NCI-H128 (cell line): ENCODE results near the gene FNDC8.
"Not testable (repeated sequence)": the region's sequence is repeated elsewhere in the genome, so short reads cannot be mapped to it uniquely, and the experiment has no call there.

Source experiments
- DNase-seq: peaks from one replicate; lab custom pipeline; 2025; ENCODE audit not compliant: unreplicated experiment; lab: John Stamatoyannopoulos, UW

FNDC8 gene

DNA sequence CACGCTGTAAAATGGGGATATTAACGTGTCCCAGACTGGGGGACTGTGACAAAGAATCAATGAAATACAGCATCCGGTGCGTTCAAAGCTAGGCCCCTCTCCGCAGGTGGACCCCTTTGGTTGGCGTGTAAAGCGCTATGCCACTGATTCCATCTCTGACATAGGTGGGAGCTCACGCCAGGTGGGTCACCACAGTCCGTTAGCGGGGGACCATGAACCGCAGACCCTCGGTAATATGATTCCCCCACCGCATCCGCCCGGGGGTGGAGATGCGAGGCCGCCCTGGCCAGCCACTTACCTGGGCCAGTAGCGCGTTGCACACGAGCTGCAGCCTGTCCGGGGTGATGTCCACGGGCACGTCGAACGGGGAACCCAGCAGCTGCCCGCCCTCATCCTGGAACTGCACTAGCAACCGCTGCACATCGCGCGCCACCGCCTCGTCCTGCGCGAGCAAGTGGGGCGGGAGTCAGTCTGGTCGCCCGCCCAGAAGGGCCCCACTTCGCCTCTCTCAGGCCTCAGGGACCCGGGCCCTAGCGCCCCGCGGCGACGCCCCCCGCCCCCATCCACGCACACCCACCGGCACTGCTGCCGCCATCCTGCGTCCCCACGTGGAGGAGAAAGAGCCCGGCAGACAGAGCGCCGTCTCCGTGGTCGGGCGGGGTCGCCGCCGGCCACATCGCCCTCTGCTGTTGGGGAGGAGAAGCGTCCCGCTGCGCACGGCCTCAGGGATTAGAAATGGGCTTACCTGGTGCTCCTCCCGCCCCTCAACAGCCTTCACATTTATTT is 20.5 kb downstream of the FNDC8 start, which contains the start of gene NLE1:
Gene NLE1, minus strand, starts transcription at position 623 of the 786 bp plus-strand sequence. Its CDS starts 28 bp downstream, at position 595.
- DNase-seq: peak; percentile 17

DNA sequence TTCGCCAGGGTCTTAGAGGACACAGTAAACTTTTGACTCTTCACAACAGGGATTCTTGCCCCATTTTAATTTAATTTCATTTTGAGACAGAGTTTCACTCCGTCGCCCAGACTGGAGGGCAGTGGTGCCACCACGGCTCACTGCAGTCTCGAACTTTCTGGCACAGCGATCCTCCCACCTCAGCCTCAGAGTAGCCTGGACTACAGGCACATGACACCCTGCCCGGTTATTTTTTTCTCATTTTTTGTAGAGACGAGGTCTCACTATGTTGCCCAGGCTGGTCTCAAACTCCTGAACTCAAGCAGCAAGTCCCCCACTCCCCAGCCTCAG is 21.0 kb downstream of the FNDC8 start:
- no peak for DNase-seq

DNA sequence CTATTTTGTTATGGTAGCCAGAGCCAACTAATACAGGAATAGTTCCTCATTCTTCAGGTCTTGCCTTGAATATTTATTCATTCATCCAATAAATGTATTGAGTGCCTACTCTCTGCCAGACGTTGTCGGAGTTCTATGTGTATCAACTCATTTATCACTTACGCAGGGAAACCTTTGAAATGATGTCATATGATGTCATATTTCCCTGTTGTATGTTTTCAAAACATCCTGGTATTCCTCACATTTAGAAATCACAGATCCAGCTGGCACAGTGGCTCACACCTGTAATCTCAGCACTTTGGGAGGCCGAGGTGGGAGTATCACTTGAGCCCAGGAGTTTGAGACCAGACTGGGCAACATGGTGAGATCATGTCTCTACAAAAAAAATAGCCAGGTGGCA is 23.4 kb downstream of the FNDC8 start:
- DNase-seq: no peak

DNA sequence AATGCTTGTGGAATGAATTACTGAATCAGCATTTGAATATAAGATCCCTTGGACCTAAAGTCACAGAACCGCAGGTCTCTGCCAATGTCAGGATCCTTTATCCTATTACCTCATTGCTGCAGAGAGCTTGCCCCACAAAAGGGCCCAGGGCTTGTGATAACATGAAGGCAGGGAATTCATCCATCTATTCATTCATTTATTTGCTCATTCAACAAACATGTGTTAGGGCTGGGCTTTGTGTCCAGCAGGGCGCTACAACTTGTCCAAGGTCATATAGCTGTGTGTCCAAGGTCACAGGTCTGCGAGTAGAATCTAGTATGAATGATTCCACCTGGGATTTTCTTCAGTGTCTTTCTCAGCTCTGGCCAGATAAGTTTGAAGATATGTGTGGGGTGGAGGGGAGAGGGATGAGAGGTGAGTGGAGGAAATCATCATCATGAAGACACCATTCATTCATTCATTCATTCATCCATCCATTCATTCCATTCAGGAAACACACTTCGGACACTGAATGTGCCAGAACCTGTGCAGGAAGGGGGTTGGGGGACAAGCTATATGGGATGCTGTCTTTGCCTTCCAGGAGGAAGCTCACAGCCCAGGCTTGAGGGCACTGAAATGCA is 24.9 kb downstream of the FNDC8 start:
- no peak for DNase-seq

DNA sequence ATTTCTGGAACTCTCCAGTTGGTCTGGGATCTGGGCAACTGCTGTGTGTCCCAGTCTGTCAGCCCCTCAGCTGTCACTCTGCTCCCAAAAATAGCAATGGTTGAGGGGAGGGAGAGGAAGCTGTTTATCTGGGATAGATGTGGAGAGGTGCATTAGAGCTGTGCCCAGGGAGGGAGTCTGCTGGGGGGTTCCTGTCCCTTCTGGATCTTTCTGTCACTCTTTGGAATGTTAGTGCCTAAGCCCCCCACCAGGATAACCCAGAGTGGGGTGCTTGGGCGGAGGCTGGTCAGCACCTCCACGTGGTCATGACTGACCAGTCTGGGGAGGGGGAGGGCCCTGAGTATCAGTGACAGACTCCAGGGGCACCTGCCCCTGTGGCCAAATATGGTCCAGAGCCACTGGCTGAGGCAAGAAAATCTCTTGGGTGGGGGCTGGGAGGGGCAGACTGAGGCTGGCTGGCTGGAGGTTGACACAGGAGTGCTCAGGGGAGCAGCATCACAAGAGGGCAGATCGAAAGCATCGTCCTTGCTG is 26.0 kb downstream of the FNDC8 start, which contains the start of gene UNC45B:
Gene UNC45B, plus strand, starts transcription at position 443 of the 531 bp plus-strand sequence. CDS start 447 bp downstream, outside the sequence.
- no peak for DNase-seq

DNA sequence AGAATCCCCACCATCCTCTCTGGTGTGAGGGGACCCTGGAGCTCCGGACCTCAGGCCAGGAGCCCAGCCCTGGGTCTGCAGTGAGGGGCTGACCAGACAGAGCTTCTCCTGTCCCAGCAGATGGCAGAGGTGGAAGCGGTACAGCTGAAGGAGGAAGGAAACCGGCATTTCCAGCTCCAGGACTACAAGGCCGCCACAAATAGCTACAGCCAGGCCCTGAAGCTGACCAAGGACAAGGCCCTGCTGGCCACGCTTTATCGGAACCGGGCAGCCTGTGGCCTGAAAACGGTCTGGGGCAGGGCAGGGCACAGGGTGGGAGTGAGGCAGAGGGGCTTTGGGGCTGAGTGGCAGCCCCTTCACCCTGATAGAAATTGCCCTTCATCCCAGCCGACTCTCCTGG is 26.7 kb downstream of the FNDC8 start:
- no peak for DNase-seq

DNA sequence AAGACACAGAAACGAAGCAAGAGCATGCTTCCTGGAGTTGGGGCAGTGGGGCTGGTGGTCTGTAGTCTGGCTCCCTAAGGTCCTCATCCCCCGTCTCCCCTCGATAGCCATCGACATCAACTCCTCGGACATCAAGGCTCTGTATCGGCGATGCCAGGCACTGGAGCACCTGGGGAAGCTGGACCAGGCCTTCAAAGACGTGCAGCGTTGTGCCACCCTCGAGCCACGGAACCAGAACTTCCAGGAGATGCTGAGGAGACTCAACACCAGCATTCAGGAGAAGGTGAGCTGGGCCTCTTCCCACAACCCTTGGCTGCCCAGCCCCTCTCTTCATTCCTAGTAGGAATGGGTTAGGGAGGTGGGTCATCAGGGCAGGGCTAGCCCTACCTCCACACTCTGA is 28.5 kb downstream of the FNDC8 start:
- DNase-seq: no peak

DNA sequence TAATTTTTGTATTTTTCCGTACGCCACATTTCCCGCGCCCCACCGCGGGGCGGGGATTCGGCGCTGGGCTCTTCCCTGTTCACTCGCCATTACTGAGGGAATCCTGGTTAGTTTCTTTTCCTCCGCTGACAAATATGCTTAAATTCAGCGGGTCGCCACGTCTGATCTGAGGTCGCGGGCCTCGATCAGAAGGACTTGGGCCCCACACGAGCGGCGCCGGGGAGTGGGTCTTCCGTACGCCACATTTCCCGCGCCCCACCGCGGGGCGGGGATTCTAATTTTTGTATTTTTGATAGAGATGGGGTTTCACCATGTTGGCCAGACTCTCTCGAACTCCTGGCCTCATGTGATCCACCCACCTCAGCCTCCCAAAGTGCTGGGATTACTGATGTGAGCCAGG is 29.7 kb downstream of the FNDC8 start:
- not testable (repeated sequence) for DNase-seq

DNA sequence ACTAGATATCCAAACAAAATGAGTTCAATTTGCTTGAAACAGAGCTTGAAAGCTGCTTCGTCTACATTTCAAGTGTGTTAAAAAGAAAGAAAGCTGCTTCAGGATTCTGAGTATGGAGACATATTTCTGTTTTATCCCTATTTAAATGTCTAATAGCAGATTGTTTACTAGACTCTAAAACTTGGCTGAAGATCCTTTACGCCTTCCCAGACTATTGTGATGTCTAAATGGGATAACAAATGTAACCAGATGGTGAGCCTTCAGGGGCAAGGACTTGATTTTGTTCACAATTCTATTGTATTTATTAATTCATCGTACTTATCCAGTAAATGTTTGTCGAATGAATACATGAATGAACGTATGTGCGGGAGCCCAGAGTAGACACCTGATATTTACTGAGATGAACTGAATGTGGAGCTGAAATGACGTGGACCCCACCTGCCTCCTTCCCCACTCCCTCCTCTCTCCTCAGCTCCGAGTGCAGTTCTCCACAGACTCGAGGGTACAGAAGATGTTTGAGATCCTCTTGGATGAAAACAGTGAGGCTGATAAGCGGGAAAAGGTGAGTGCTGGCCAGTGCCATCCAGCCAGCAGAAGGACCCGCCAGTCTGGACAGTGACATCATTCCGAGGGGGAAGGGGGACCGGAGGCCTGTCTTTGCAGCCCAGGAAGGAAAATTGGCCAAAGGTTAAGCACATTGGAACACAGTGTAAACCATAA is 31.2 kb downstream of the FNDC8 start:
- DNase-seq: no peak

DNA sequence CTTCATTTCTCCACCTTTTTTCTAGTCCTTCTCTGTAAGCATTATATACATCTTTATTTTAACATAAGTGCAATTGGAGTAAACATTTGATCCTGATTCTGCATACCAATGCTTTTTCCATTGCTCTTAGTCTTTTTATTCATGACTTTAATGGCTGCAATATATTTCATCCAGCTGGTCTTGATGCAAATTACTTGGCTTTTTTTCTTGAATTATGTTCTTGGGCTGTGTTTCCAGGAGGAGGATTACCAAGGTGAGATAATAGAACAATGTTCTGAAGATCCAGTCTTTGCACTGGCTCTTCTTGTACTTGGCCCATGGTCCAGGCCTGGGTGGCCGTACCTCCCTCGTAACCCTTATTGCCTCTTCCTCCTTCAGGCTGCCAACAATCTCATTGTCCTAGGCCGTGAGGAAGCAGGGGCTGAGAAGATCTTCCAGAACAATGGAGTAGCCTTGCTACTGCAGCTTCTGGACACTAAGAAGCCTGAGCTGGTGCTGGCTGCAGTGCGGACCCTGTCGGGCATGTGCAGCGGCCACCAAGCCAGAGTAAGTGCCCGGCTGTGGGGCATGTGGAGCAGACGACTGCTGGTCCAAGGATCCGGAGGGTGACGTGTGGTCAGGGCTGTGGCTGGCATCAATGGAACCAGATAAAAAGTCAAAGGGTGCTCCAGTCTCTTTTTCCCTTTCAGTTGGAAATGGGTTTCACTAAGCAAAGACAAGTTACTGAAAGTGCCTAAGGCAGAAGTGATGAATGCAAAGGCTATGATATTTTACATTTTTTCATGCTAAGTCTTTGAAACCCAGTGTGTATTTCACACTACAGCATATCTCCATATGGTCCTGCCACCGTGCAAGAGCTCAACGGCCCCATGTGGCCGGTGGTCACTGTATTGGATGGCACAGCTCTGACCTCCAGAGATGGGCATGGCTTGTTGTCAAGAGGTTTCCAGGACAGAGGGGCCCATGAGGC is 33.1 kb downstream of the FNDC8 start:
- no peak for DNase-seq

DNA sequence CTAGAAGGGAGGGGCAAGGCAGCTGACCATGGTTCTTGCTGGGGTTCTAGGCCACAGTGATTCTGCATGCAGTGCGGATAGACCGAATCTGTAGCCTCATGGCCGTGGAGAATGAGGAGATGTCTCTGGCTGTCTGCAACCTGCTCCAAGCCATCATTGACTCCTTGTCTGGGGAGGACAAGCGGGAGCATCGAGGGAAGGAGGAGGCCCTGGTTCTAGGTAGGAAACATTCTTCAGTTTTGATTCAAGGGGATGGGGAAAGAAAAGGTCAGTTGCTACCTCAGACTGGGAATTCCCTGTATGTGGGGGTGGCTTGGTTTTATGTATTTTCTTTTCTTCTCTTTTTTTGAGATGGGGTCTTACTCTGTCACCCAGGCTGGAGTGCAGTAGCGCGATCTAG is 33.8 kb downstream of the FNDC8 start:
- no peak for DNase-seq

DNA sequence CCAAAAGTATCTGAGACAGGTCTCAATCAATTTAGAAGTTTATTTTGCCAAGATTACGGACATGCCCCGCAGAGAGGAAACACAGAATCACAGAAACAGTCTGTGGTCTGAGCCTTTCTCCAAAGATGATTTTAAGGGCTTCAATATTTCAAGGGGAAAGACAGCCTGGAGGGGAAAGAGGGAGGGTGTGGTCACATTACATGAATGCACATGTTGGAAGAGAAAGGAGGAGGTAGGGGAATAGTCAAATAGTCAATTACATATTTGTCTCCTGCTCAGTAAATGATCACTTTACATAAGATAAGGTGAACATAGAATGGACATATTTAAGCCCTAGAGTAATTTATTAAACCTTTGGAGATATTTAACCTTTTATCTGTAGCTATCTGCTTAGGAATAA is 38.5 kb downstream of the FNDC8 start:
- DNase-seq: no peak

DNA sequence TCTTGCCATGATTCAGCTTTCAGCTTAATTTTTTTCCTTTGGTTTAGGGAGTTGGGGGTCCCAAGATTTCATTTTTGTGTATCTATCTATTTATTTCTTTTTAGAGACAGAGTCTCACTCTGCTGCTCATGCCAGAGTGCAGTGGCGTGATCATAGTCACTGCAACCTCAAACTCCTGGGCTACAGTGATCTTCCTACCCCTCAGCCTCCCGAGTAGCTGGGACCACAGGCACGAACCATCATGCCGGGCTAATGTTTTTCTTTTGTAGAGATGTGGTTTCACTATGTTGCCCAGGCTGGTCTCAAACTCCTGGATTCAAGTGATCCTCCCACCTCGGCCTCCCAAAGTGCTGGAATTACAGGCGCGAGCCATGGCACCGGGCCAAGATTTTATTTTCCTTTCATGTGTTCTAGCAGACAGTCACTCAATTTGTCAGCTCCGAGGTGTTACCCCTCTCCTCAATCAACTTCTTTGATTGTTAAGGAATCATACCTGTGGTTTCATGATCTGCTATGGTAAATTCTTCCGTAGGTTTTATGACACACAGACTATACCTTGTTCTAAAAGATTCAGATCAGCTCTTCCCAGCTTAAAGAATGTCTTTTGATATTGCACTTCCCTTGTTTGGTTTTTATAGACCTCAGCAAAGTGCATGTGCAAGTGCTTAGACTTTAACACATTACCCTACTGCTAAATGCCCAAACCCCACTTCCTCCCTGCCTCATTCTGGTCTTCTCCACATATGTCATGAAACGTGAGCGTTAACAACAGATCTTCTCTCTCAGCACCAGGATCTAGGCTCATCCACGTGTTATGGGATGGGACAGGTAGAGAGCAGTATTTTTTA is 39.2 kb downstream of the FNDC8 start:
- no peak for DNase-seq

DNA sequence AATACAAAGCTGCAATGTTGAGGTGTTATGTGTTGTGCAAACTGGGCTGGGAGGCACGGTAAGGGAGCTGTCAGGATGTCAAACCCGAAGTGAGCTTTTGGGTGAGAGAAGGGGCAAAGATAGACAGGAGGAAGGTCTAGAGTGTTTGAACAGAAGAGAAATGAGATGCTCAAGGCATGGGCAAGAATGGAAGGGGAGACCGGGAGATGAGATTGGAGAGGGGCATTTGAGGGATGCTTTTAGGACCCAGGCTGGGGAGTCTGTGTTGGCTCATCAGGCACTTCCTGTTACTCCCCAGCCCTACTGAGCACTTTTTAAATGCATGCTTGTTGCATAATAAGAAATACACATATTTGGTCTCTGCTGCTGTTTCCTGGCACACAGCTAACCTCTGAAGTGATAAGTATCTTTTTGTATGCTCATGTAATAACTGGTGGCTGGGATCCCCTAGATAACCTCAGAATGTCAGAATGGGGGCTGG is 39.9 kb downstream of the FNDC8 start:
- DNase-seq: no peak

DNA sequence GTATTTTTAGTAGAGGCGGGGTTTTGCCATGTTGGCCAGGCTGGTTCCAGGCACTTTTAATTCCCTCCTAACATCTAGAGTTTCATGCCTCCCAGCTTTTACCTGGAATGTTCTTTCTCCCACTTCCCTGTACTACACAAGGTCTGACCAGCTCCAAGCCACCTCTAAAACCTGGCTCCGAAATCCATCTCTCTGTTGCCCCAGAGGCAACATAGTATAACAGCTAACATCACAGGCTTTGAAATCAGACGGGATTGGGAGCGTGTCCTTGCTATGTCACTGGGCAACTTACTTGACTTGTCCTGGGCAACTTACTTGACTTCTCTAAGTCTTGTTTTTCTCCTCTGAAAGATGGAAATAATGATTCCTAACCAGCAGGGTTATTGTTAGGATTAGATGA is 41.3 kb downstream of the FNDC8 start:
- DNase-seq: no peak

DNA sequence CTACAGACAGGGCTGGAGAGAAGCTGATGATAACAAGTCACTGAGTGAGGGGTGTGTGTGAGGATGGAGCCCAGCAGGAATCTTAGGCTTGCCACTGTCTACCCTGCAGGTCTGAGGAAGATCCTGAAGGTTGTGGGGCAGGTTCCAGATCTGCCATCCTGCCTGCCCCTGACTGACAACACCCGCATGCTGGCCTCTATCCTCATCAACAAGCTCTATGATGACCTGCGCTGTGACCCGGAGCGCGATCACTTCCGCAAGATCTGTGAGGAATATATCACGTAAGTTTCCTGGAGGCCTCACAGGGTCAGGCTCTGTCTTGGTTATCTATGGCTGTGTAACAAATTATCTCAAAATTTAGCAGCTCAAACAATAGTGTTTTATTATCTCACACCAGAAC is 42.5 kb downstream of the FNDC8 start:
- DNase-seq: no peak

DNA sequence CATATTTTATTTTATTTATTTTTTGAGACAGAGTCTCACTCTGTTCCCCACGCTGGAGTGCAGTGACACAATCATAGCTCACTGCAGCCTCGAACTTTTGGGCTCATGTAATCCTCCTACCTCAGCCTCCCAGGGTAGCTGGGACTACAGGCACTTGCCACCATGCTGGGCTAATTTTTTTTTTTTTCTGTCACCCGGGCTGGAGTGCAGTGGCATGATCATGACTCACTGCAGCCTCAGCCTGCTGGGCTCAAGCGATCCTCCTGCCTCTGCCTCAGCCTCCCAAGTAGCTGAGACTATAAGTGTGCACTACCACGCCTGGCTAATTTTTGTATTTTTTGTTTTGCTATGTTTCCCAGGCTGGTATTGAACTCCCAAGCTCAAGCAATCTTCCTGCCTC is 43.3 kb downstream of the FNDC8 start:
- no peak for DNase-seq

DNA sequence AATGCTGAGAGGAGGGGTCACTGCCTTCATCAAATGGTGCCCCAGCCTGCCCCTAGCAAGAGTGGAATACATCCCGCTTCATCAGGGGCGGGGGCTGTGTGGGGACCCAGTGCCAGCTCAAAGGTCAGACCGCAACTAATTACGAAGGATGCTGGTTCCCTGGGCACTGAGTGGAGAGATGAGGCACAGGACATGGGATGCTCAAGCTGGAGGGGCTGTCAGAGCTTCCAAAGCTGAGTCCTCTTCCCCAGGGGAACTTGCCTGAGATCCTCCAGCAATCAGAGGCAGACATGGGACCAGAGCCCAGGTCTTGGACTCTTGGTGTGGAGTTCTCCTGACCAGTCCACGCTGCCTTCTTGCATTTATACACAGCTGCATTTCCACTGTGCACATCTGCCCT is 45.1 kb downstream of the FNDC8 start:
- no peak for DNase-seq

DNA sequence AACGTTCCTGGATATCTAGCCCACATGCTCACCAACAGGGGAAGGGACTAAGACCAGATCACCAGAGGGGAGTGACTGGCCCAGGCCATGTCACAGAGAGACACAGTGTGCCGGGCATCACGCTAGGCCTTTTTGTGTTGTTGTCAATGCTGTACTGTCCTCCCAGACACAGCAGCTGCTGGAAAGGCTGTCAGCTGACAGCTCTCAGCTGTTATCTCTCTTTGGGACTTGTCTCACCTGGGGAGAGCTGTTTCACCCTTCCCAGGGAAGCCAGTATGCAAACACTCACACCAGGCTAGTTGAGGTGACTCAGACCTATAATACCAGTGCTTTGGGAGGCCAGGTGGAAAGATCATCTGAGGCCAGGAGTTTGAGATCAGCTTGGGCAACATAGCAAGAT is 45.6 kb downstream of the FNDC8 start:
- DNase-seq: no peak

DNA sequence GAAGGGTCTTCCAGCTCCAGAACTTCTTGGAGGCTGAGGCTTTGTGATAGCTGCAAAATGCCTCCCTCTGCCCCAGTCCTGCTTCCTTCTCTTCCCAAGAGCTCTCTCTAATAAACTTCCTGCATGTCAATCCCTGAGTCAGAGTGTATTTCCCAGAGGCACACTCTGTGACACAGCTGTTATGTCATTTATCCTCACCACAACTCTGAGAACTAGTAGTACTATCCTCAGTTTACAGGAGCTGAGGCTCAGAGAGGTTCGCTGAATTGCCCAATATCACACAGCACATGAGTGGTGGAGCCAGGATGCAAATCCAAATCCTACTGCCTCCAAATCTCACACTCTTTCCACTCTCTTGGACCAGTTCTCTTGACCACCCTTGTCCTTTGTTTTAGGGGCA is 46.3 kb downstream of the FNDC8 start:
- DNase-seq: no peak
